ENCODE measurements around the gene HECTD2.
"Not testable (repeated sequence)": the region's sequence is repeated elsewhere in the genome, so short reads cannot be mapped to it uniquely, and the experiment has no call there.

HECTD2 gene

DNA sequence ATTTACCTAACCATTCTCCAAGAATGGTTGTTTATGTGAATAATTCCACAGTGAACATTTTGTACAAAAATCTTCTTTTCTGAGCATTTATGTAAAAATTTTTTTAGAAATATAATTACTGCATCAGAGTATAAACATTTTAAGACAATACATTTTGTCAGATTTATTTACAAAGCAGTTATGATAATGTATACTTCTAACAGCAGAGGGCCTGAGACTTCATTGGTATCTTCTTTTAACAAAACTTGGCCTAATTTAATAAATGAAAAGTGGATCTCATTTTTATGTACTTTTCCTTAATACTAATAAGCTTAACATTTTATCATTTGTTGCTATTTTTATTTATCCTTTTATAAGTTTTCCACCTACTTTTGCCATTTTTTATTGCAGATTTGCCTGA, 69.4 kb downstream of the HECTD2 start:
- DNase-seq = no peak

DNA sequence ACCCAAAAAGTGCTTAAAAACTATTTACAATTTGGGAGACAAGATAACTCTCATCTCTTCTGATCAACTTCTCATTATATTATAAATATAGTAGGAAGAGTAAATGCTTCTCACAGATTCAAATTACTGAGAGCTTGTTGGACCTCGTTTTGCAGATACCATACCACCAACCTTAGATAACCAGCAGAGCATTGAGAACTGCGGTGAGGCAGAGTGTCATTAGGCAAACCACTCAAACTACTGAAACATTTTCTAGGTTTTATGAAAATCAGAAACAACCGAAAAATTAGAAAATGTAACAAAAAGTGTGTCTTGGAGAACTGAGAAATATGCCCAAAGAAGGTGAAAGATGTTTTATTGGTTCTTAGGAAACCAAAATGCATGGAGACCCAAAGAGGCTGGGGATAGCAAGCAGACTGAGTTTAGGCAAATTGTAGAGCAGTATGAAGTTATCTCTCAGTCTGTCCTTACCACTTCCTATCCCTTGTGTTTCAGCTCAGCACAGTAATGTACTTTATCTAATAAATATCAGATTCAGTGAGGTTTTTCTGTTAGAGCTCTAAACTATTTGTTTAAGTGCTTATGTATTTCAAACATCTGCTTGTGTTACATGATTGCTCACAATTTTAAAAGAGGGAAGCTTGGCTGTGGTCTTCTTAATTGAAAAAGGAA, 77.9 kb downstream of the HECTD2 start:
- no peak for DNase-seq

- no peak for DNase-seq
These were observed 83.2 kb downstream of the HECTD2 start for GRCh38 chr10:91493313-91493712.

- no peak for DNase-seq
These were observed 85.3 kb downstream of the HECTD2 start for GRCh38 chr10:91495402-91495801.

DNA sequence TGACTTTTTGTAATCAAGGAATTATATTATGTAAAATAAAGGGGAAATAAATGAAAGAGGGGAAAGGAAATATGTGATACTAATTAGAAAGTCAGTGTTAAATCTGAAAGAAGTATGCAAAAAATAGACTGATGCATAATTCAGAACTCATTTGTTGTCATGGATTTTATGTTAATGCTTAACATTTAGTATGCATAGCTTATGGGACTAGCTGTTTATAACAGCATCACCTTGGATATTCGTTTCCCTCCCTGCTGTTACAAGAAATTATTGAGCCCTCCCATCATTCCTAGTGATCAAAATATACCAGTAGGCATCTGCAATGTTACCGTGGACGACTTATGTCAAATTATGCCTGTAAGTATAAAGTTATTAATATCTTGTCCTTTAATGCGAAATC, 85.9 kb downstream of the HECTD2 start:
- no peak for DNase-seq

DNA sequence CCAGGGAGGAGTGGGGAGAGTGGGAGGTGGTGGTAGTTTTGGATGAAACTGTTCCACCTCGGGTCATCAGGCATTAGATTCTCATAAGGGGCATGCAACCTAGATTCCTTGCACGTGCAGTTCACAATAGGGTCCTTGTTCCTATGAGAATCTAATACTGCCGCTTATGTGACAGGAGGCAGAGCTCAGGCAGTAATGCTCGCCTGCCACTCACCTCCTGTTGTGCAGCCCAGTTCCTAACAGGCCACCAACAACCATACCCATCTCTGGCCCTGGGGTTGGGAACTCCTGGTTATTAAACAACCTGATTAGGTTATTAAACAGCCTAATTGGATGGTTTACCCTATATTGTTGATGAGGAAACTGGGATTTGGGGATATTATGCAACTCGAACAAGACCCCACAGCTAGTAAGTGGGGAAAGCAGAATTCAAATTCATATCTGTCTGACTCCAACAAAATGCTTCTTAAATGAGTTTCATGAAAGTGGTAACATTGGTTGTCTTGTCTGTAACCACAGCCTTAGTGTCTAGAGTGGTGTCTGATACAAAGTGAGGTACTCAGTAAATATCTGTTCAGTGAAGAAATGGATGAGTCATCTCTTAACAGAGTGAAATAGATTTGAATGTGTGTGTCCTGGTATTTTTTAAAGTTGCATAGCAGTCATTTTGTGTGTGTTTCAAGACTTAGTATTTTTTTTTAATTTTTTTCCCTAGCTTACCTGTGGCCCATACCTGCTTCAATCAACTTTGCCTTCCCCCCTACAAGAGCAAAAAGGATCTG, 101.6 kb downstream of the HECTD2 start:
- no peak for DNase-seq

DNA sequence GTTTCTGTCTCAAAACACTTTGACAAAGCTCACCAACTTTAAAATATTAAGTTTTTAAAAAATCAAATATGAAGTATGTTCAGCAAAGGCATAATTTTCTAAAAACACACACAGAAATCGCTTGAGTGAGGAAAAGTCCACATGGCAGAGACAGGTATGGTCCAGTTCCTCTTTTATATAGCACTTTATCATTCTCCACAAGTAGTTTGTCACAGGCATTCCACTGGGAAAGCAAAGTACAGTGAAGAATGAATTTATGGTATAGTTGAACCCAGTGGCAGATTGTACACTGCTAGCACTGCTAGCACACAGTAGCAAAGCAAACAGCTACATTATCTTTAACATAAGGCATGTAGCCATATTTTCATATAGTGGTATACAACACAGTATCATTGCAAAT, 102.3 kb downstream of the HECTD2 start:
- no peak for DNase-seq

- DNase-seq = no peak
These were observed 103.7 kb downstream of the HECTD2 start for GRCh38 chr10:91513598-91514424.

- DNase-seq = no peak
These were observed 104.6 kb downstream of the HECTD2 start for GRCh38 chr10:91514787-91515186.

GRCh38 chr10:91517394-91517793, 107.2 kb downstream of the HECTD2 start:
- DNase-seq = no peak

DNA sequence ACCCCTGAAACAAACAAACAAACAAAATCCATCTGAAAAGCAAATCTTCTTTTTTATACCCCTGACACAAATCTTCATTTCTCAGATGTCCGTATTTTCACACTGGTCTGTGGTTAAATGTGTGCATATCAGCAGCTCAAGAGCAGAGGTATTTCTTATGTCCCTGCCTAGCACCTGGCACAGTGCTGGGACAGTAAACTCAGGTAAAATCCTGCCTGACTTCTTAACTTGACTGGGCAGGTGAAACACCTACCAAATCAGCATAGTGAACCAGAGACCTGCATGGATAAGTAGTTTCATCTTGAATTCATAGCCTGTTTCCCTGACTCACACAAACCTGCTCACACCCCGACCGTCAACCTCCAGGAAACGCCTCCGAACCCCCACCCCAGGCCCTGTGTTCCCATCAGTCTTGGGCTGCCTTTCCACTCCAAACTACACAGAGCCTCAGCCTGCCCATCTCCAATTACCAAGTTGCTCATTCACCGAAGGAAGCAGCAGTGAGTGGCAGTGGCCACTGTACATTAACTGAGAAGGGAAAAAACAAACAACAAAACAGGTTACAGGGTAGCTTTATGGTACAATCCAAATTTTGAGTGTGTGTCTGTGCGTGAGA, 109.9 kb downstream of the HECTD2 start:
- no peak for DNase-seq

- DNase-seq = no peak
These were observed 110.5 kb downstream of the HECTD2 start for GRCh38 chr10:91520661-91521060.

DNA sequence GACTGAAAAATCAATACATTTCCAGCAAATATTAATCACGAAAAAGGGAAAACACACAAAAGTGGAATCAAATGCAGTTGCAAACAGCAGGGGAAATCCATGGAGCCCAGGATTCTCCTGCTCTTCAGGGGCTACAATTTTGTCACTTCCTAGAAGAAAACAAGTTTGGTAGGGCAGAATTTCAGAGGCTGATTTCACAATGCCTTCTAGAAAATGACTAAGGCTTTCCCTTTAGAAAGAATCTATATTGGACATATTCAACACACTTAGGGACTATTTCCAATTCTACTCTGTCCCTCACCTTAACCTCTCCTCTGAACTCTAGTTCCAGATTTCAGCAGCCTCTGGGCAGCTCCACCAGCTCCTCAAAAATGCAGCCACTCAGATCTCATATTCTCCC, 111.3 kb downstream of the HECTD2 start:
- DNase-seq = no peak

- DNase-seq = no peak
These were observed 116.0 kb downstream of the HECTD2 start for GRCh38 chr10:91525896-91526712.

DNA sequence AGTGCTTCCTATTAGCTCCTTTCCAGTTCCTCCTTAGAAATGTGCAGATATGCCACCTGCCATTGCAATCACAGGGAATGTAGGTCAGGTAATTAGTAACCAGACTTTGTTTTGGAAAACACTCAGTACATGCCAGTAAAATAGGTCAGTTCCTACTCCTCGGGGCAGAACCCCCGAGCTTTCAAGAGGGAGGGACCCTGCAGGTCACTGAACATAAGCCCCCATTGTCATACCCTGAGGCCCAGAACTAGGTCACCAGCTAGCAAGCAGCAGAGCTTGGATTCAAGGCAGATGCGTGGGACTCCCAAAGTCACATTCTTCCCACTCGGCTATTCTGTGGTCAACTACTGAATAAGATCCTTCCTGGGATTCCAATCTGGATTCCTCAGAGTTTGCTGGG, 117.9 kb downstream of the HECTD2 start:
- no peak for DNase-seq

- no peak for DNase-seq
These were observed 118.6 kb downstream of the HECTD2 start for GRCh38 chr10:91528768-91529167.

GRCh38 chr10:91534789-91535188, 124.6 kb downstream of the HECTD2 start:
- not testable (repeated sequence) for DNase-seq

DNA sequence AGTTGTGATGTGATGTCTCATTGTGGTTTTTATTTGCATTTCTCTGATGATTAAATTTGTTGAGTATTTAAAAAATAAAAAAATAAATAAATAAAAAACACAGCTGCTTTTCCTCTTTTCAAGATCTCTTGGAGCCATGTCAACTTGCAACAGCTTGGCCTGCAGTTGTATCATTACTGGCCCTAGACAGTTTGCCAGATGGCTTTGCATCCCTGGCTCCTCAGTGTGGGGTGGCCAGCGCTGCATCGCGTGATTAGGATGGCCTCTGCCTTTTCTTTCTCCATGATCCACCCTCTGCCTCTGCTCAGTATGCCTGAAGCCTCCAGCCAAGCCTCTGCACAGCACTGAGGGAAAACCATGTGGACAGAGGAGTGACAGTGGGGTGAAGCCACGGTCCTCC, 126.0 kb downstream of the HECTD2 start:
- no peak for DNase-seq

DNA sequence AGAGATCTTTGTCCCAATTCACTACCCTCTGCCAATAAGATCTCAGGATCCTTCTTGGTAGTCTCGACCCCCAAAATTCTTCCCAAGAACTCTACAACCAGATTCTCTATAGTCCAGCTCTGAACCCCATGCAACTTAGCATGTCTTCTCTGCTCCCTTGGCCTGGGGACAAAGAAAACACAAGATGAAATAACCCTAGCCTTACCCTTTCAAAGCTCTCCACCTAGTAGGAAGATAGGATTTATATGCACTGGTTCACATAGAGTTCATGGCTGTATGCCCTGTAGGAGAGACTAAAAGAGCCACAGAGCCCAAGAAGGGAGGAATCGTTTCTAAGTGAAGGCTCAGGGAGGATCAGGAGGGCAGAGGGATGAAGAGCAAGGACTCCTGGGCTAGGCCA, 126.6 kb downstream of the HECTD2 start:
- no peak for DNase-seq

GRCh38 chr10:91537614-91538383, 127.7 kb downstream of the HECTD2 start:
- DNase-seq = no peak

GRCh38 chr10:91539930-91540329, 129.8 kb downstream of the HECTD2 start:
- no peak for DNase-seq

DNA sequence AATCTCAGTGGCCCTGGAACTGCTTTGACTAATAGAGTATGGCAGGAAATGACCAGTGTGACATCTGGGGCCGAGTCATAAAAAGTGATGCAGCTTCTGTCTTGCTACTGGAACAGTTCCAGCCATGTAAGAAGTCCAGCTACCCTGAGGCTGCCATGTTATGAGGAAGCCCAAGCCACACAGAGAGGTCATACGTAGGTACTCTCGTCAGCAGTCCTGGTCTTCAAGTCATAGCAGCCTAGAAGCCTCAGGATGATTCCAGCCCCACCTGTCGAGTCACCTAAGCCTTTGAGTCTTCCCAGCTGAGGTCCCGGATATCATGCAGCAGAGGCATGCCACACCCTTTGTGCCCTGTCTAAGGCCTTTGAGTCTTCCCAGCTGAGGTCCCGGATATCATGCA, 130.6 kb downstream of the HECTD2 start:
- DNase-seq = no peak
